Measurements from ENCODE around the gene AP4M1. TPM values are rescaled to one million over a fixed set of nuclear protein-coding genes. Genes with fewer than 3 reads are reported as not detected.
A peak's percentile ranks its signal among the peaks of the same experiment; 100 is the strongest.

AP4M1 gene
- total and polyA plus RNA-seq, 9 of the 15 experiments (the other 6 are each of a cell fraction or from before 2014, with no cell fraction given) = 1.3 to 30.9 (median 14.1) TPM

DNA sequence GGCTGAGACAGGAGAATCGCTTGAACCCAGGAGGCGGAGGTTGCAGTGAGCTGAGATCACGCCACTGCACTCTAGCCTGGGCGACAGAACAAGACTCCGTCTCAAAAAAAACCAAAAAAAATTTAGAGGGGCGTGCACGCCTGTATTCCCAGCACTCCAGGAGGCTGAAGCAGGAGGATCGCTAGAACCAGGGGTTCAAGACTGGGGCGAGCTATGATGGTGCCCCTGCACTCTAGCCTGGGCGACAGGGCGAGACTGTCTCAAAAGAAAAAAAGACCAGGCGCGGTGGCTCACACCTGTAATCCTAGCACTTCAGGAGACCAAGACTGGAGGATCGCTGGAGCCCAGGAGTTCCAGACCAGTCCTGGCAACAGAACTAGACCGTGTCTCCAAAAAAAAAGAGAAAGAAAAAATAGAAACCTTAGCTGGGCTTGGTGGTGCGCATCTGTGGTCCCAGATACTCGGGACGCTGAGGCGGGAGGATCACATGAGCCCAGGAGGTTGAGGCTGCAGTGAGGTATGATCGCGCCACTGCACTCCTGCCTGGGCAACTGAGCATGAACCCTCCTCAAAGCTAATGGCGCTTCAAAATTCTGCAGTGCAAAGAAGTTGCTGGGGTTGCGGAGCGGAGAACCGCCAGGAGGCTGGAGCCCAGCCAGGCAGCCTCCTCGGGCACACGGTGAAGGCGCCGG, 24.9 kb downstream of the AP4M1 start:
- Histone ChIP-seq H3K9ac (ENCODE audit: insufficient read depth in 1 of 2, low read depth in 2 of 2, low read length in 2 of 2) (peak overlapping the region; percentile 92 to 100), H3K36me3 (ENCODE audit: control insufficient read depth, insufficient read depth, low read length) (no peaks in the 10 kb centered on the region), H3K9me1 (ENCODE audit: control insufficient read depth, insufficient read depth, low read length) (no peaks in the 10 kb centered on the region), H3K4me1 (replicated peaks in 1 of 2; ENCODE audit: control insufficient read depth in 2 of 2, insufficient read depth in 2 of 2, low read length in 2 of 2) (peaks cover 38 to 66% of the 10 kb centered on the region in 2 experiments), H3K4me3 (peak overlapping the region; percentile 74), H4K20me1 (replicated peaks; ENCODE audit: control insufficient read depth, insufficient read depth, low read length) (no peaks in the 10 kb centered on the region), H2AFZ (ENCODE audit: low read depth, low read length) (peak overlapping the region; percentile 97), H3K27ac (ENCODE audit: extremely low read depth, low read depth, low read length) (peak overlapping the region; percentile 97), H3K9me3 (replicated peaks; ENCODE audit: control insufficient read depth, insufficient read depth, low read depth, low read length) (no peaks in the 10 kb centered on the region), H3K4me2 (ENCODE audit: insufficient read depth, low read length) (peak overlapping the region; percentile 94), H3K27me3 (ENCODE audit: control insufficient read depth in 2 of 2, insufficient read depth in 2 of 2, low read length in 2 of 2) (no peaks in the 10 kb centered on the region), H3K79me2 (ENCODE audit: control insufficient read depth, insufficient read depth, low read length) (peaks cover 22% of the 10 kb centered on the region)
- in situ Hi-C loops (cut with MboI) = loop anchor here (5.0 kb wide), 2 partner anchors 134 to 209 kb away; partner anchors contain the start of gene TRIM4
- 4% methylated on average over 26 of the region's 29 CpGs for WGBS (ENCODE audit: insufficient coverage, low coverage, missing lambda C conversion rate)
- intact Hi-C loops (cut with micrococcal nuclease) = loop anchor here (2.0 to 5.0 kb wide), 3 partner anchors 44 to 149 kb away; partner anchors contain the start of genes AZGP1 and ZSCAN21
- ChIA-PET POLR2A (interaction anchor here (0.5 to 5.7 kb wide), 11 partner anchors 12 to 312 kb away, joined by 3 to 45 read pairs (median 3); partner anchors contain the start of genes AP4M1 and MCM7), CTCF (ENCODE audit: low intra/inter-chr PET ratio) (interaction anchor here (0.9 kb wide), 1 partner anchor 213 kb away, joined by 3 read pairs; no protein-coding TSS in a partner anchor)
- no peak for FAIRE-seq
- DNase-seq (ENCODE audit: extremely low read depth in 1 of 4, low spot score in 3 of 4) = no peak
- BruUV-seq (replicated peaks) = TSS peak; percentile 70
- ATAC-seq = peak; percentile 52
- TF ChIP-seq FOSL1 (tag; conservative IDR thresholded peaks at IDR 0.05) (0 out of 2 replicates have a peak, but pooled peaks have one; percentile 49), TBL1XR1 (IDR thresholded peaks at IDR 0.05; ENCODE audit: low read length in 2 of 2) (0 out of 4 replicates have a peak, but pooled peaks have one; percentile 22 to 52), IFI16 (CRISPR knock-in tag; IDR thresholded peaks at IDR 0.05) (no peak), PHB2 (IDR thresholded peaks at IDR 0.05; ENCODE audit: low read depth) (no peak), MAFK (IDR thresholded peaks at IDR 0.05; ENCODE audit: low read length) (0 out of 2 replicates have a peak, but pooled peaks have one; percentile 14), JUNB (CRISPR knock-in tag; conservative IDR thresholded peaks at IDR 0.05) (0 out of 2 replicates have a peak, but pooled peaks have one; percentile 8), HMGN3 (IDR thresholded peaks at IDR 0.05; ENCODE audit: borderline replicate concordance, extremely low read depth, insufficient read length, low read depth, low read length) (peak; percentile 59), ZNF766 (CRISPR knock-in tag; conservative IDR thresholded peaks at IDR 0.05) (0 out of 2 replicates have a peak, but pooled peaks have one; percentile 42), NFIX (CRISPR knock-in tag; IDR thresholded peaks at IDR 0.05; ENCODE audit: low read depth) (peak; percentile 49; the same call in 1 of the 2 replicates), NR2C2 (CRISPR knock-in tag; IDR thresholded peaks at IDR 0.05) (no peak), NR2C2 (tag; IDR thresholded peaks at IDR 0.05) (peak; percentile 27; the same call in 1 of the 2 replicates), KDM2B (CRISPR knock-in tag; IDR thresholded peaks at IDR 0.05) (peak; percentile 75; the same call in 1 of the 2 replicates), SIN3B (IDR thresholded peaks at IDR 0.05; ENCODE audit: low read depth) (peak; percentile 70), ZNF274 (IDR thresholded peaks at IDR 0.05; ENCODE audit: borderline replicate concordance, low read depth, low read length) (no peak), ETV1 (tag; conservative IDR thresholded peaks at IDR 0.05; ENCODE audit: low read depth) (peak; percentile 56; the same call in 1 of the 2 replicates)
- TF ChIP-seq, protein P1, sequence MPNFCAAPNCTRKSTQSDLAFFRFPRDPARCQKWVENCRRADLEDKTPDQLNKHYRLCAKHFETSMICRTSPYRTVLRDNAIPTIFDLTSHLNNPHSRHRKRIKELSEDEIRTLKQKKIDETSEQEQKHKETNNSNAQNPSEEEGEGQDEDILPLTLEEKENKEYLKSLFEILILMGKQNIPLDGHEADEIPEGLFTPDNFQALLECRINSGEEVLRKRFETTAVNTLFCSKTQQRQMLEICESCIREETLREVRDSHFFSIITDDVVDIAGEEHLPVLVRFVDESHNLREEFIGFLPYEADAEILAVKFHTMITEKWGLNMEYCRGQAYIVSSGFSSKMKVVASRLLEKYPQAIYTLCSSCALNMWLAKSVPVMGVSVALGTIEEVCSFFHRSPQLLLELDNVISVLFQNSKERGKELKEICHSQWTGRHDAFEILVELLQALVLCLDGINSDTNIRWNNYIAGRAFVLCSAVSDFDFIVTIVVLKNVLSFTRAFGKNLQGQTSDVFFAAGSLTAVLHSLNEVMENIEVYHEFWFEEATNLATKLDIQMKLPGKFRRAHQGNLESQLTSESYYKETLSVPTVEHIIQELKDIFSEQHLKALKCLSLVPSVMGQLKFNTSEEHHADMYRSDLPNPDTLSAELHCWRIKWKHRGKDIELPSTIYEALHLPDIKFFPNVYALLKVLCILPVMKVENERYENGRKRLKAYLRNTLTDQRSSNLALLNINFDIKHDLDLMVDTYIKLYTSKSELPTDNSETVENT (CRISPR knock-in tag; IDR thresholded peaks at IDR 0.05) = peak; percentile 75
- TF ChIP-seq, protein P2, sequence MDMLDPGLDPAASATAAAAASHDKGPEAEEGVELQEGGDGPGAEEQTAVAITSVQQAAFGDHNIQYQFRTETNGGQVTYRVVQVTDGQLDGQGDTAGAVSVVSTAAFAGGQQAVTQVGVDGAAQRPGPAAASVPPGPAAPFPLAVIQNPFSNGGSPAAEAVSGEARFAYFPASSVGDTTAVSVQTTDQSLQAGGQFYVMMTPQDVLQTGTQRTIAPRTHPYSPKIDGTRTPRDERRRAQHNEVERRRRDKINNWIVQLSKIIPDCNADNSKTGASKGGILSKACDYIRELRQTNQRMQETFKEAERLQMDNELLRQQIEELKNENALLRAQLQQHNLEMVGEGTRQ (CRISPR knock-in tag; IDR thresholded peaks at IDR 0.05) = peak; percentile 48; the same call in 1 of the 2 replicates
- TF ChIP-seq, protein P3, sequence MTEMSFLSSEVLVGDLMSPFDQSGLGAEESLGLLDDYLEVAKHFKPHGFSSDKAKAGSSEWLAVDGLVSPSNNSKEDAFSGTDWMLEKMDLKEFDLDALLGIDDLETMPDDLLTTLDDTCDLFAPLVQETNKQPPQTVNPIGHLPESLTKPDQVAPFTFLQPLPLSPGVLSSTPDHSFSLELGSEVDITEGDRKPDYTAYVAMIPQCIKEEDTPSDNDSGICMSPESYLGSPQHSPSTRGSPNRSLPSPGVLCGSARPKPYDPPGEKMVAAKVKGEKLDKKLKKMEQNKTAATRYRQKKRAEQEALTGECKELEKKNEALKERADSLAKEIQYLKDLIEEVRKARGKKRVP (CRISPR knock-in tag; IDR thresholded peaks at IDR 0.05) = 0 out of 2 replicates have a peak, but pooled peaks have one; percentile 5

Measured in K562 (cell line).